IMR-90 (cell line): Measurements from ENCODE around the gene LRP1B. TPM values are rescaled to one million over a fixed set of nuclear protein-coding genes. Genes with fewer than 3 reads are reported as not detected.

Experiments
- ATAC-seq: fragments of 200-7000 bp; cut with Tn5 transposase; 2 replicates; pipeline ENCODE4 v1.9.1; 2020; ENCODE audit warnings: low read depth, mild to moderate bottlenecking, moderate library complexity
- BruUV-seq: library from RNA; stranded (reverse); fragments of 400-500 nt; replicated peaks from 2 replicates; lab custom pipeline; 2021; lab: Mats Ljungman, UMichigan
- CTCF ChIA-PET: fragments of 300-600 bp; formaldehyde crosslinking; extraction: SDS; loops from one replicate; lab custom pipeline; 2021; ENCODE audit warnings: antibody characterized with exemption; lab: Yijun Ruan, JAX
- POLR2A ChIA-PET: fragments of 300-600 bp; sonication (Branson Sonifier 250); formaldehyde crosslinking; loops from one replicate; lab custom pipeline; 2022; ENCODE audit warnings: antibody characterized with exemption; ENCODE audit not compliant: unreplicated experiment; lab: Charles Lee
- DNase-seq: peaks from one replicate; pipeline ENCODE4 v3.0.0; 2013
- H2AFZ ChIP-seq: replicated peaks from 2 replicates; pipeline ENCODE3; 2013; ENCODE audit warnings: low read length, mild to moderate bottlenecking; ENCODE audit not compliant: poor library complexity
- H2AK5ac ChIP-seq: 2 replicates; pipeline ENCODE4 v1.6.1; 2013; ENCODE audit warnings: low read depth, low read length, inconsistent platforms
- H2AK9ac ChIP-seq: replicated peaks from 2 replicates; pipeline ENCODE3; 2013; ENCODE audit warnings: mild to moderate bottlenecking, low read depth, low read length, moderate library complexity; ENCODE audit not compliant: poor library complexity
- H2BK120ac ChIP-seq: 2 replicates; pipeline ENCODE4 v1.6.1; 2013; ENCODE audit warnings: low read depth, low read length, inconsistent platforms
- H2BK15ac ChIP-seq: 3 replicates; pipeline ENCODE4 v1.6.1; 2013; ENCODE audit warnings: low read depth, low read length, inconsistent platforms
- H2BK20ac ChIP-seq: 2 replicates; pipeline ENCODE4 v1.6.1; 2013; ENCODE audit warnings: low read depth, mild to moderate bottlenecking, inconsistent platforms, low read length, moderate library complexity
- H2BK5ac ChIP-seq: 2 replicates; pipeline ENCODE4 v1.6.1; 2013; ENCODE audit warnings: mild to moderate bottlenecking, low read depth, low read length, inconsistent platforms; ENCODE audit not compliant: poor library complexity, severe bottlenecking
- H3K14ac ChIP-seq: replicated peaks from 2 replicates; pipeline ENCODE4 v1.6.1; 2013; ENCODE audit warnings: low read depth, low read length, inconsistent platforms
- H3K18ac ChIP-seq: 2 replicates; pipeline ENCODE4 v1.6.1; 2013; ENCODE audit warnings: low read depth, low read length, control low read depth
- H3K23ac ChIP-seq: 2 replicates; pipeline ENCODE4 v1.6.1; 2013; ENCODE audit warnings: low read depth, low read length, inconsistent platforms
- H3K27ac ChIP-seq: 2 replicates; pipeline ENCODE4 v1.5.1; 2013; ENCODE audit warnings: mild to moderate bottlenecking, control low read depth, low read length; ENCODE audit not compliant: insufficient read depth
- H3K27me3 ChIP-seq: 2 replicates; pipeline ENCODE4 v1.6.1; 2013; ENCODE audit warnings: low read length; ENCODE audit not compliant: control insufficient read depth, insufficient read depth
- H3K36me3 ChIP-seq: 2 replicates; pipeline ENCODE4 v1.6.1; 2013; ENCODE audit warnings: low read length, mixed read lengths; ENCODE audit not compliant: control insufficient read depth, insufficient read depth
- H3K4ac ChIP-seq: 2 replicates; pipeline ENCODE4 v1.6.1; 2013; ENCODE audit warnings: low read depth, low read length, inconsistent platforms
- H3K4me1 ChIP-seq: 2 replicates; pipeline ENCODE4 v1.6.1; 2013; ENCODE audit warnings: low read length, mixed read lengths; ENCODE audit not compliant: control insufficient read depth, insufficient read depth
- H3K4me2 ChIP-seq: 2 replicates; pipeline ENCODE4 v1.6.1; 2013; ENCODE audit warnings: low read depth, mild to moderate bottlenecking, control low read depth, low read length, moderate library complexity
- H3K4me3 ChIP-seq: 2 replicates; pipeline ENCODE4 v1.5.1; 2013; ENCODE audit warnings: low read depth, mild to moderate bottlenecking, control low read depth, low read length, moderate library complexity; ENCODE audit not compliant: insufficient read depth
- H3K56ac ChIP-seq: 2 replicates; pipeline ENCODE4 v1.6.1; 2013; ENCODE audit warnings: low read length, inconsistent platforms; ENCODE audit not compliant: insufficient read depth; ENCODE audit errors: extremely low read depth
- H3K79me1 ChIP-seq, 2 experiments: 2 replicates each; pipeline ENCODE4 v1.6.1; 2013; ENCODE audit warnings: low read length in 2 of 2, inconsistent platforms in 1 of 2, low read depth in 1 of 2
- H3K9ac ChIP-seq: 2 replicates; pipeline ENCODE4 v1.6.1; 2013; ENCODE audit warnings: low read depth, low read length, control low read depth
- H3K9me1 ChIP-seq: 2 replicates; pipeline ENCODE4 v1.6.1; 2013; ENCODE audit warnings: low read length, inconsistent platforms; ENCODE audit not compliant: insufficient read depth
- H3K9me3 ChIP-seq: 2 replicates; pipeline ENCODE4 v1.6.1; 2013; ENCODE audit warnings: low read length; ENCODE audit not compliant: control insufficient read depth, insufficient read depth
- H4K20me1 ChIP-seq: 2 replicates; pipeline ENCODE4 v1.6.1; 2013; ENCODE audit warnings: low read length, inconsistent platforms; ENCODE audit not compliant: insufficient read depth
- H4K5ac ChIP-seq: 2 replicates; pipeline ENCODE4 v1.6.1; 2013; ENCODE audit warnings: mild to moderate bottlenecking, low read depth, low read length, control low read depth
- H4K8ac ChIP-seq, 2 experiments: 2 replicates each; pipeline ENCODE4 v1.6.1; 2013; ENCODE audit warnings: low read depth in 2 of 2, low read length in 2 of 2, control low read depth in 1 of 2, inconsistent platforms in 1 of 2
- H4K91ac ChIP-seq: 2 replicates; pipeline ENCODE4 v1.6.1; 2013; ENCODE audit warnings: low read depth, low read length, inconsistent platforms; ENCODE audit not compliant: insufficient read depth
- BHLHE40 ChIP-seq: fragments of 150-350 bp; IDR thresholded peaks from 2 replicates; pipeline ENCODE4 v1.6.1; 2016; ENCODE audit warnings: mild to moderate bottlenecking, low read depth, low read length
- CEBPB ChIP-seq: IDR thresholded peaks from 2 replicates; pipeline ENCODE4 v1.6.1; 2012; ENCODE audit warnings: low read depth, low read length, improper control_type of control experiment
- dilution Hi-C: fragments of 300-500 bp; cut with HindIII; formaldehyde crosslinking; loops from one replicate; pipeline ENCODE4 v1.14.3; 2018; ENCODE audit warnings: low sequenced_read_pairs; ENCODE audit not compliant: unreplicated experiment
- in situ Hi-C: fragments of 300-500 bp; cut with MboI; formaldehyde crosslinking; loops from 3 replicates; pipeline ENCODE4 v1.14.3; 2019; ENCODE audit warnings: low sequenced_read_pairs, inconsistent platforms, mixed read lengths
- intact Hi-C: fragments of 100-400 bp; cut with micrococcal nuclease; formaldehyde crosslinking; loops from 2 replicates; pipeline ENCODE4 v1.10.0; 2022
- polyA plus RNA-seq, 3 experiments: library from polyadenylated mRNA; depleted of rRNA; stranded (reverse); fragments of >200 nt; gene quantifications; 2 replicates each; pipeline ENCODE4 v1.2.3, GENCODE V29; 2012; ENCODE audit warnings: low replicate concordance in 1 of 3
- total RNA-seq: library from RNA; depleted of rRNA; stranded (reverse); fragments of >200 nt; gene quantifications from 2 replicates; pipeline ENCODE4 v1.2.3, GENCODE V29; 2012

The LRP1B gene
- total and polyA plus RNA-seq, 2 of the 4 experiments (the other 2 are of a cell fraction) = under 0.01 to 0.02 TPM

DNA sequence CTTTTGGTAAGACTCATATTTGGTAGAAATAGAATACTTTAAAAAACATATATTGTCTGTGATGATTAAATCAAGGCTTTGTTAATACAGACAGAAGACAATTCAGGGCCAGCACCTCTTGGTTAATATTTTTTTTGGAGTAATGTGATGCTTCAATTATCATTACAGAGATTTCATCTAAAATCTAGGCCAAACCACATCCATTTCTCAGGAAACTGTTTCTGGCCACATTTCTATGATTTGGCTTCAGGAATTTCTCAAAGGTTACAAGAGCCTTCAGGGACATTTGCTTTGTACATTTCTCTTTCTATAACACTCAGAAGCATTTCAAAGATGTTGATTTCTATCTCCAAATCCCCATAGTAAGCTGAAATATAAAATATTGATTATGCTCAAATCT lies 614.9 kb downstream of the LRP1B start:
- no peak overlapping the region for H2AFZ ChIP-seq
- no peaks in the 10 kb centered on the region for H3K79me1 ChIP-seq
- no peak overlapping the region for H3K56ac ChIP-seq
- H3K14ac ChIP-seq = no peak overlapping the region
- H3K18ac ChIP-seq = no peak overlapping the region
- CTCF ChIA-PET = no interaction called here
- H2BK20ac ChIP-seq = no peak overlapping the region
- BruUV-seq = no TSS peak
- no peak overlapping the region for H4K91ac ChIP-seq
- intact Hi-C loops = no loop called here
- H4K20me1 ChIP-seq = no peaks in the 10 kb centered on the region
- H3K4me2 ChIP-seq = no peak overlapping the region
- no peaks in the 10 kb centered on the region for H3K4me1 ChIP-seq
- H4K5ac ChIP-seq = no peak overlapping the region
- no peak overlapping the region for H2AK5ac ChIP-seq
- dilution Hi-C loops = no loop called here
- H3K9me1 ChIP-seq = no peaks in the 10 kb centered on the region
- H3K4me3 ChIP-seq = no peak overlapping the region
- H3K9ac ChIP-seq = no peak overlapping the region
- POLR2A ChIA-PET = interaction anchor here (0.6 kb wide), 1 partner anchor 61 kb away, joined by 3 read pairs; no protein-coding TSS in a partner anchor
- H2BK5ac ChIP-seq = no peak overlapping the region
- H3K27ac ChIP-seq = no peak overlapping the region
- TF ChIP-seq CEBPB (no peak), BHLHE40 (no peak)
- ATAC-seq (no peak), DNase-seq (no peak)
- H4K8ac ChIP-seq = no peak overlapping the region
- H3K23ac ChIP-seq = no peak overlapping the region
- in situ Hi-C loops = no loop called here
- no peak overlapping the region for H2BK15ac ChIP-seq
- H3K9me3 ChIP-seq = no peaks in the 10 kb centered on the region
- no peak overlapping the region for H3K4ac ChIP-seq
- H2AK9ac ChIP-seq = no peak overlapping the region
- no peak overlapping the region for H2BK120ac ChIP-seq
- H3K27me3 ChIP-seq = no peaks in the 10 kb centered on the region
- no peaks in the 10 kb centered on the region for H3K36me3 ChIP-seq
